ENCODE data around the gene MLLT1. TPM values are rescaled to one million over a fixed set of nuclear protein-coding genes. Genes with fewer than 3 reads are reported as not detected.

Gene MLLT1
- total RNA-seq, 1 donor from 2014 or later: 106 TPM

- Mint-ChIP-seq H3K4me1 (ENCODE audit: low read depth) (peaks cover 79% of the 10 kb centered on the region), H3K27ac (peak overlapping the region; percentile 88), H3K27me3 (no peaks in the 10 kb centered on the region), H3K4me3 (ENCODE audit: low read depth) (peak overlapping the region; percentile 14), H3K36me3 (ENCODE audit: insufficient read depth) (peaks cover 9% of the 10 kb centered on the region), H3K9me3 (ENCODE audit: low read depth) (no peaks in the 10 kb centered on the region)
- TF ChIP-seq CTCF (IDR thresholded peaks at IDR 0.05; ENCODE audit: unreplicated experiment): no peak
- no peak for DNase-seq (ENCODE audit: low spot score, unreplicated experiment)
These were observed 5.0 kb downstream of the MLLT1 start for GRCh38 chr19:6274756-6275155.

- no peaks in the 10 kb centered on the region for H3K27me3 Mint-ChIP-seq
- DNase-seq (ENCODE audit: low spot score, unreplicated experiment): no peak
- no peak for TF ChIP-seq CTCF (IDR thresholded peaks at IDR 0.05; ENCODE audit: unreplicated experiment)
- H3K27ac Mint-ChIP-seq: peak overlapping the region; percentile 88
- H3K9me3 Mint-ChIP-seq (ENCODE audit: low read depth): no peaks in the 10 kb centered on the region
- peak overlapping the region; percentile 14 for H3K4me3 Mint-ChIP-seq (ENCODE audit: low read depth)
- H3K36me3 Mint-ChIP-seq (ENCODE audit: insufficient read depth): peaks cover 10% of the 10 kb centered on the region
- peaks cover 77% of the 10 kb centered on the region for H3K4me1 Mint-ChIP-seq (ENCODE audit: low read depth)
These were observed 5.8 kb downstream of the MLLT1 start for GRCh38 chr19:6273701-6274601.

- peak overlapping the region; percentile 11 for H3K4me3 Mint-ChIP-seq (ENCODE audit: low read depth)
These were observed 6.7 kb downstream of the MLLT1 start for GRCh38 chr19:6272913-6273600.

GRCh38 chr19:6272411-6272791, 7.4 kb downstream of the MLLT1 start:
- H3K27me3 Mint-ChIP-seq: no peaks in the 10 kb centered on the region
- H3K9me3 Mint-ChIP-seq (ENCODE audit: low read depth): no peaks in the 10 kb centered on the region
- peak overlapping the region; percentile 90 for H3K27ac Mint-ChIP-seq
- peaks cover 74% of the 10 kb centered on the region for H3K4me1 Mint-ChIP-seq (ENCODE audit: low read depth)
- TF ChIP-seq CTCF (IDR thresholded peaks at IDR 0.05; ENCODE audit: unreplicated experiment): no peak
- no peak for DNase-seq (ENCODE audit: low spot score, unreplicated experiment)
- H3K36me3 Mint-ChIP-seq (ENCODE audit: insufficient read depth): peaks cover 15% of the 10 kb centered on the region
- H3K4me3 Mint-ChIP-seq (ENCODE audit: low read depth): peak overlapping the region; percentile 54

More at GRCh38 chr19:6272913-6273600, 6.7 kb downstream of the MLLT1 start:
- Mint-ChIP-seq H3K4me1 (ENCODE audit: low read depth) (peaks cover 74% of the 10 kb centered on the region), H3K36me3 (ENCODE audit: insufficient read depth) (peaks cover 14% of the 10 kb centered on the region), H3K27me3 (no peaks in the 10 kb centered on the region), H3K9me3 (ENCODE audit: low read depth) (no peaks in the 10 kb centered on the region), H3K27ac (peak overlapping the region; percentile 80)
- DNase-seq (ENCODE audit: low spot score, unreplicated experiment): no peak
- TF ChIP-seq CTCF (IDR thresholded peaks at IDR 0.05; ENCODE audit: unreplicated experiment): no peak

- TF ChIP-seq CTCF (IDR thresholded peaks at IDR 0.05; ENCODE audit: unreplicated experiment): no peak
- Mint-ChIP-seq H3K4me3 (ENCODE audit: low read depth) (peak overlapping the region; percentile 45), H3K4me1 (ENCODE audit: low read depth) (peaks cover 72% of the 10 kb centered on the region), H3K27me3 (no peaks in the 10 kb centered on the region), H3K9me3 (ENCODE audit: low read depth) (no peaks in the 10 kb centered on the region), H3K27ac (peak overlapping the region; percentile 90), H3K36me3 (ENCODE audit: insufficient read depth) (peaks cover 17% of the 10 kb centered on the region)
- DNase-seq (ENCODE audit: low spot score, unreplicated experiment): no peak
These were observed 7.9 kb downstream of the MLLT1 start for GRCh38 chr19:6271721-6272410.

Measured in progenitor cell of endocrine pancreas (in vitro differentiated cells).